ENCODE results near the gene CASP7. TPM values are rescaled to one million over a fixed set of nuclear protein-coding genes. Genes with fewer than 3 reads are reported as not detected.
A peak's percentile ranks its signal among the peaks of the same experiment; 100 is the strongest.

The CASP7 gene
- total RNA-seq, 4 donors from 2014 or later: 13.7 to 29.2 (median 20.1) TPM

DNA sequence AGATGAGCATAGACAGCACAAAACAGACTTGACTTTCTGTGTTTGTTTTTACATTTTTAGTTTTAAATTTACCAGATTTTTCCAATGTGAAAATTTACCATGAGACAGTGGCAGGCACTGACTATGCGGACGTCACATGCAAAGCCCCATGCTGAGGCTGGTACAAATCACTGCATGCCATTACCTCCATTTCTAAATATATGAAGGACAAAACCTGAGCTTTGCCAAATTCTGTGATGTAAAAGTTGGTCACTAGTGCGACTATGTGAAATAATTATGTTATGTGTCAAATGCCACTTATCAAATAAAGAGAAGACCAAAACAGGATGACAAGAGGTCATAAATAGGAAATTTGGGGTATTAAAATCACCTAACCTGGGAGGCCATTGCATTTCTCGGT lies 38.0 kb upstream of the CASP7 start:
- no peak overlapping the region for H3K27ac ChIP-seq
- peaks cover 0 to 5% (median 0%) of the 10 kb centered on the region in 3 donors for H3K4me1 ChIP-seq
- no peak overlapping the region for H3K4me3 ChIP-seq
- WGBS, 2 donors (ENCODE audit: low coverage in 1 of 2): 71 to 94% methylated on average over 4 of the region's 4 CpGs
- TF ChIP-seq EP300 (IDR thresholded peaks at IDR 0.05): no peak
- no peak for TF ChIP-seq POLR2A (IDR thresholded peaks at IDR 0.05)
- no peak for TF ChIP-seq POLR2AphosphoS5 (IDR thresholded peaks at IDR 0.05)
- TF ChIP-seq, protein P1, sequence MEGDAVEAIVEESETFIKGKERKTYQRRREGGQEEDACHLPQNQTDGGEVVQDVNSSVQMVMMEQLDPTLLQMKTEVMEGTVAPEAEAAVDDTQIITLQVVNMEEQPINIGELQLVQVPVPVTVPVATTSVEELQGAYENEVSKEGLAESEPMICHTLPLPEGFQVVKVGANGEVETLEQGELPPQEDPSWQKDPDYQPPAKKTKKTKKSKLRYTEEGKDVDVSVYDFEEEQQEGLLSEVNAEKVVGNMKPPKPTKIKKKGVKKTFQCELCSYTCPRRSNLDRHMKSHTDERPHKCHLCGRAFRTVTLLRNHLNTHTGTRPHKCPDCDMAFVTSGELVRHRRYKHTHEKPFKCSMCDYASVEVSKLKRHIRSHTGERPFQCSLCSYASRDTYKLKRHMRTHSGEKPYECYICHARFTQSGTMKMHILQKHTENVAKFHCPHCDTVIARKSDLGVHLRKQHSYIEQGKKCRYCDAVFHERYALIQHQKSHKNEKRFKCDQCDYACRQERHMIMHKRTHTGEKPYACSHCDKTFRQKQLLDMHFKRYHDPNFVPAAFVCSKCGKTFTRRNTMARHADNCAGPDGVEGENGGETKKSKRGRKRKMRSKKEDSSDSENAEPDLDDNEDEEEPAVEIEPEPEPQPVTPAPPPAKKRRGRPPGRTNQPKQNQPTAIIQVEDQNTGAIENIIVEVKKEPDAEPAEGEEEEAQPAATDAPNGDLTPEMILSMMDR (IDR thresholded peaks at IDR 0.05): no peak
- H3K36me3 ChIP-seq: no peaks in the 10 kb centered on the region
- H3K27me3 ChIP-seq: no peaks in the 10 kb centered on the region
- no peak for ATAC-seq
- no peaks in the 10 kb centered on the region for H3K9me3 ChIP-seq

DNA sequence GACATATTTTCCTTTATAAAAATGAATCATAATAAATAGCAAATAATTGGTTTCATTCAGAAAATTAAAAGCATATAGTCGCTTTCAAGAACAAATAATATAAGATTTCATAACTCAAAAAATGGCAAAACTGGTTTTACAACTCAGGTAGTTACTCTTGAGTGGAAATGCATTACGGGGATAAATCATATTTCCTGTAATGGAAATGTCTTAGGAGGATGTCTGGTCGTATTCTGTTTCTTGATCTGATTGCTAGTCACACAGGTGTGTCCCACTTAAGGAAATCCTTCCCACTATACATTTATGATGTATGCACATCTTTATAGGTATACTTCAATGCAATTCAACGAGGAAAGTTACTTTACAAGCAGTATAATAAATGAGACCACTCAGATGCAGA lies 36.5 kb upstream of the CASP7 start:
- WGBS, 2 donors (ENCODE audit: low coverage in 1 of 2): 84 to 88% methylated on average over 4 of the region's 4 CpGs
- H3K9me3 ChIP-seq: no peaks in the 10 kb centered on the region
- H3K4me3 ChIP-seq: no peak overlapping the region
- TF ChIP-seq EP300 (IDR thresholded peaks at IDR 0.05) (no peak), POLR2AphosphoS5 (IDR thresholded peaks at IDR 0.05) (no peak), POLR2A (IDR thresholded peaks at IDR 0.05) (no peak)
- TF ChIP-seq, protein P1 (IDR thresholded peaks at IDR 0.05): no peak
- H3K36me3 ChIP-seq: no peaks in the 10 kb centered on the region
- H3K27me3 ChIP-seq: no peaks in the 10 kb centered on the region
- ATAC-seq: no peak
- H3K27ac ChIP-seq: no peak overlapping the region
- peaks cover 0 to 5% (median 0%) of the 10 kb centered on the region in 3 donors for H3K4me1 ChIP-seq

DNA sequence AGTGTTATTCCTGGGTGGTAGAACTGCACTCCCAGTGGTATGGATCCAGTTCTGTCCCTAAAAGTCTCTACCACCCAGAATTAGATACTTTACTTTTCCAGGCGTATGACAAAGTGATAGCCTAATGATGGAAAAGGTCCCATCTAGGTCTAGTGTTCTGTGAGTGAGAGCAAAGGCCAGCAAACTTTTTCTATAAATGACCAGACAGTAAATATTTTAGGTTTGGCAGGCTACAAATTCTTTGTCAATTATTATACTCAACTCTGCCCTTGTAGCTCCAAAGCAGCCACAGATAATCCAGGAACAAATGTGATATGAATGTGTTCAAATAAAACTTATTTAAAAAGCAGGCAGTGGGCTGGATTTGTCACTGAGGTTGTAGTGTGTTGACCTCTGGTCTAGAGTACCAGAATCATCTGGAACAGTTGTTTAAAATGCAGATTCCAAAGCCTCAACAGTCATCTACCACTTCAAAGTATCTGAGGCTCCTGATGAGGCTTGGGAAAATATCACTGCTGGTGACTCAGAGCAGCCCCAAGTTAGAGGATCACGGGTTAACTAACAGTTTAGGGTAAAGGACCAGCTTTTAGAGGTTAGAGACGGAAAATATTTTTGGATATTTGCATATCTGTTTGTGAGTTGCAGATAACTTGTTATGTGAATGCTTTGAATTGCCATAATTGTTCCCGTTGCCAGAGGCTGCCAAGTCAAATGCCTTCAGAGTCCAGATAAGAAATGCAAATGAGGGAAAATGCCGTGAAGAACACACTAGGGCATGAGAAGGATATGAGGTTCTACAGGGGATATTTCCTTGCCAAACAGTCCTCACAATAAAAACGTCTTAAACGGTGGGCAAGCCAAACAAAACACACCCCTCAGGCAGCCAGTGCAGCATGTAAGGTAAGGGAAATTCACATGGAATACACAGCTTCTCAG lies 35.3 kb upstream of the CASP7 start:
- ATAC-seq: no peak
- no peaks in the 10 kb centered on the region for H3K9me3 ChIP-seq
- H3K27me3 ChIP-seq: no peaks in the 10 kb centered on the region
- TF ChIP-seq POLR2AphosphoS5 (IDR thresholded peaks at IDR 0.05) (no peak), EP300 (IDR thresholded peaks at IDR 0.05) (no peak)
- H3K4me3 ChIP-seq: no peak overlapping the region
- no peak overlapping the region for H3K27ac ChIP-seq
- H3K4me1 ChIP-seq: peaks cover 0 to 10% (median 0%) of the 10 kb centered on the region in 3 donors
- 23 to 46% methylated on average over 7 of the region's 7 CpGs for WGBS, 2 donors (ENCODE audit: low coverage in 1 of 2)
- no peaks in the 10 kb centered on the region for H3K36me3 ChIP-seq

DNA sequence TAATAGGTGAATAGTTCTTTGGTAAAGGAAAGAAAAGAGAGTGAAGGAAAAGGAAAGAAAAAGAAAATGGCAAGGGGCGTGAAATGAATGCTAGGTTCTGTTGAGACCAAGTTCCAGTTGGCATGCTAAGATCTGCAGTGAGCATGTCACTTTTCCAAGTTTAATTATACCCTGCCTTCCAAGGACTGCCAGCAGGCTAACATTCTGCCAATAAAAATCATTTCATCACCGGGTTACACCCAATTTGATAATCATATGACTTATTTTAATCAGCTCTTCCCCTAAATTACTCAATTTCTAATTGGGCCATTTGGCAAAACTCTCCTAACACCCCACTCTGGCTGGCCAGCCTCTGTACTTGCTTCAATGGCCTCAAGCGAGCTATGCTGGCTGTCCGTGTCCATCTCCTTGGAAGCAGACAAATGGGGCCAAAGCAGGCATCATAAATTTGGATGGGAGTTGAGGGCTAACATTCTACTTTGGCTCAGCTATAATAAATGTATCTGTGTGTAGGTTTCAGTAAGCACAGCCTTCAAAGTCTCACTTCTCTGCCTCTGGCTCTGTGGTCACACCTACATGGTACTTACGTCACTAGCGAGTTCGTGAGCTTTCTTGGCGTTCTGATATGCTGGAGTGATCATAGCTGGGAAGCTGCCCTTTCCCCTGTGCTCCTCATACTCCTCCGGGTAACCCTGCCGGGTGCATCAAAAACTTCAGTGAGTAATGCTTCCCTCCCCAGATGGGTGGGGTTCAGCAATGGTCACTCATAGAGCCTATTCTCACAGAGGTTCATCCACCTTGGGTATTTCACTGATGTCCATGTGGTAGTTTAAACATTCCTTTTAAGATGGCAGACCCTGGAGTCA lies 33.1 kb upstream of the CASP7 start:
- WGBS, 2 donors (ENCODE audit: low coverage in 1 of 2): 80 to 89% methylated on average over 5 to 7 of the region's 10 CpGs
- Histone ChIP-seq H3K9me3 (no peaks in the 10 kb centered on the region), H3K4me3 (no peak overlapping the region), H3K27ac (no peak overlapping the region), H3K36me3 (no peaks in the 10 kb centered on the region), H3K27me3 (no peaks in the 10 kb centered on the region), H3K4me1 (peaks cover 0 to 10% (median 0%) of the 10 kb centered on the region in 3 donors)
- peak; percentile 34 for ATAC-seq
- TF ChIP-seq, protein P1 (IDR thresholded peaks at IDR 0.05): no peak
- no peak for TF ChIP-seq POLR2AphosphoS5 (IDR thresholded peaks at IDR 0.05)
- TF ChIP-seq POLR2A (IDR thresholded peaks at IDR 0.05): no peak
- TF ChIP-seq EP300 (IDR thresholded peaks at IDR 0.05): no peak

DNA sequence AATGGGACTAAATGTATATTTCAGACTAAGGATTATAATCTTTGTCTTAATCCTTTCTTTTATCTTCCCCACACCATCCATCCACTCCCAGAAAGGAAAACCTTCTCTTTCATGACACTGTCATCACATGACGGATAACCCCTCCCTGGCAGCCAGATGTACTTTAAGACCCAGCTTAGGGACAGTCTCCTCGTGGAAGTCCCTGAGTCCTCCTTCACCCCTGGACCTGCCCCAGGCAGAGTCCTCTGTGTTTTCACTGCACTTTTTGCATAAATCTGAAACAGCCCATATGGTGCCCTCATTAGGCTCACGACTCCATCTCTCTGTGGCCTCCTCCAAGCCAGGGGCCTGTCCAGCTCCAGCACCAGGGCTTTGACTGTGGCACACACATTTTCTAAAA lies 31.9 kb upstream of the CASP7 start:
- peaks cover 0 to 10% (median 0%) of the 10 kb centered on the region in 3 donors for H3K4me1 ChIP-seq
- 46 to 52% methylated on average over 3 of the region's 3 CpGs for WGBS, 2 donors (ENCODE audit: low coverage in 1 of 2)
- no peaks in the 10 kb centered on the region for H3K9me3 ChIP-seq
- H3K27me3 ChIP-seq: no peaks in the 10 kb centered on the region
- H3K27ac ChIP-seq: no peak overlapping the region
- H3K4me3 ChIP-seq: no peak overlapping the region
- H3K36me3 ChIP-seq: no peaks in the 10 kb centered on the region
- TF ChIP-seq POLR2AphosphoS5 (IDR thresholded peaks at IDR 0.05): no peak
- TF ChIP-seq EP300 (IDR thresholded peaks at IDR 0.05): no peak
- no peak for TF ChIP-seq POLR2A (IDR thresholded peaks at IDR 0.05)
- TF ChIP-seq, protein P1 (IDR thresholded peaks at IDR 0.05): no peak
- ATAC-seq: no peak

Data from gastroesophageal sphincter (tissue), 4 donors.